A673 (cell line): ENCODE data around the gene PTPRQ. TPM values are rescaled to one million over a fixed set of nuclear protein-coding genes. Genes with fewer than 3 reads are reported as not detected.

ENCODE experiments used
- BruUV-seq: library from RNA; stranded (reverse); fragments of 400-500 nt; replicated peaks from 2 replicates; lab custom pipeline; 2021; lab: Mats Ljungman, UMichigan
- CTCF ChIA-PET: fragments of 300-600 bp; sonication (Branson Sonifier 250); formaldehyde crosslinking; loops from one replicate; lab custom pipeline; 2022; ENCODE audit warnings: antibody characterized with exemption; lab: Charles Lee
- POLR2A ChIA-PET: fragments of 300-600 bp; sonication (Branson Sonifier 250); formaldehyde crosslinking; loops from one replicate; lab custom pipeline; 2022; ENCODE audit warnings: antibody characterized with exemption; ENCODE audit not compliant: low non-redundant PET; lab: Charles Lee
- DNase-seq: peaks from one replicate; pipeline ENCODE4 v3.0.0-alpha.2; 2015; ENCODE audit warnings: low spot score
- H3K27ac ChIP-seq: fragments of 200-600 bp; sonication (generic); 2 replicates; pipeline ENCODE4 v1.5.1; 2016; ENCODE audit warnings: mixed run types, low read depth, mild to moderate bottlenecking, mixed read lengths, antibody characterized with exemption, low read length; ENCODE audit not compliant: poor library complexity, severe bottlenecking
- H3K27me3 ChIP-seq: fragments of 200-600 bp; sonication (generic); replicated peaks from 2 replicates; pipeline ENCODE4 v1.6.1; 2017; ENCODE audit warnings: mixed run types, low read depth, mild to moderate bottlenecking, mixed read lengths, antibody characterized with exemption, low read length; ENCODE audit not compliant: insufficient read depth, poor library complexity
- H3K36me3 ChIP-seq: fragments of 200-600 bp; sonication (generic); 2 replicates; pipeline ENCODE4 v1.6.1; 2016; ENCODE audit warnings: mixed run types, mild to moderate bottlenecking, mixed read lengths, antibody characterized with exemption, low read length; ENCODE audit not compliant: insufficient read depth, poor library complexity, severe bottlenecking
- H3K4me1 ChIP-seq: fragments of 200-600 bp; sonication (generic); 2 replicates; pipeline ENCODE4 v1.6.1; 2017; ENCODE audit warnings: mixed run types, mild to moderate bottlenecking, mixed read lengths, antibody characterized with exemption, low read length; ENCODE audit not compliant: insufficient read depth, poor library complexity, severe bottlenecking
- H3K4me3 ChIP-seq: fragments of 200-600 bp; sonication (generic); 2 replicates; pipeline ENCODE4 v1.5.1; 2016; ENCODE audit warnings: low read depth, mixed run types, mild to moderate bottlenecking, mixed read lengths, low read length; ENCODE audit not compliant: poor library complexity, severe bottlenecking
- H3K9me3 ChIP-seq: fragments of 200-600 bp; sonication (generic); 2 replicates; pipeline ENCODE4 v1.6.1; 2016; ENCODE audit warnings: mixed run types, low read depth, mild to moderate bottlenecking, mixed read lengths, antibody characterized with exemption, low read length; ENCODE audit not compliant: poor library complexity, severe bottlenecking
- CTCF ChIP-seq: fragments of 300-800, 200-600 bp; sonication (generic); conservative IDR thresholded peaks from 2 replicates; pipeline ENCODE4 v1.5.1; 2017; ENCODE audit warnings: low read depth, mild to moderate bottlenecking, antibody characterized with exemption, low read length, moderate library complexity, mixed read lengths
- EZH2 ChIP-seq: fragments of 200-600 bp; sonication (generic); IDR thresholded peaks from 2 replicates; pipeline ENCODE4 v1.6.1; 2017; ENCODE audit warnings: borderline replicate concordance, low read depth, mild to moderate bottlenecking, mixed read lengths, antibody characterized with exemption, low read length; ENCODE audit not compliant: poor library complexity, severe bottlenecking
- intact Hi-C: fragments of 100-400 bp; cut with micrococcal nuclease; formaldehyde crosslinking; loops from one replicate; pipeline ENCODE4 v1.10.0; 2022; ENCODE audit not compliant: unreplicated experiment
- total RNA-seq: library from RNA; stranded (reverse); gene quantifications from 2 replicates; pipeline ENCODE4 v1.2.3, GENCODE V29; 2021

The PTPRQ gene
- total RNA-seq, 1 experiment from 2014 or later = 0.15 TPM

- no TSS peak for BruUV-seq
- ChIA-PET POLR2A (no interaction called here), CTCF (no interaction called here)
- H3K4me3 ChIP-seq = no peak overlapping the region
- H3K27ac ChIP-seq = no peak overlapping the region
- no peak for TF ChIP-seq CTCF
- TF ChIP-seq EZH2 = no peak
- H3K27me3 ChIP-seq = no peaks in the 10 kb centered on the region
- H3K9me3 ChIP-seq = no peaks in the 10 kb centered on the region
- no peak for DNase-seq
- H3K36me3 ChIP-seq = no peaks in the 10 kb centered on the region
- H3K4me1 ChIP-seq = no peaks in the 10 kb centered on the region
- intact Hi-C loops = no loop called here
Measured at GRCh38 chr12:80491166-80491565, 47.1 kb downstream of the PTPRQ start.

- CTCF ChIA-PET = no interaction called here
Measured at GRCh38 chr12:80493466-80493865, 49.4 kb downstream of the PTPRQ start.

GRCh38 chr12:80494836-80495235, 50.8 kb downstream of the PTPRQ start:
- no TSS peak for BruUV-seq
- DNase-seq = no peak
- TF ChIP-seq CTCF = no peak
- no peak for TF ChIP-seq EZH2
- Histone ChIP-seq H3K4me3 (no peak overlapping the region), H3K27ac (no peak overlapping the region), H3K4me1 (peaks cover 9% of the 10 kb centered on the region), H3K36me3 (no peaks in the 10 kb centered on the region), H3K9me3 (no peaks in the 10 kb centered on the region), H3K27me3 (no peaks in the 10 kb centered on the region)
- CTCF ChIA-PET = no interaction called here
- intact Hi-C loops = no loop called here
- POLR2A ChIA-PET = no interaction called here

More at GRCh38 chr12:80493466-80493865, 49.4 kb downstream of the PTPRQ start:
- POLR2A ChIA-PET = no interaction called here
- Histone ChIP-seq H3K36me3 (no peaks in the 10 kb centered on the region), H3K27ac (no peak overlapping the region), H3K4me3 (no peak overlapping the region), H3K9me3 (no peaks in the 10 kb centered on the region), H3K27me3 (no peaks in the 10 kb centered on the region), H3K4me1 (peaks cover 6% of the 10 kb centered on the region)
- intact Hi-C loops = no loop called here
- no TSS peak for BruUV-seq
- TF ChIP-seq CTCF = no peak
- TF ChIP-seq EZH2 = no peak
- no peak for DNase-seq
